K562 (cell line): Measurements from ENCODE around the gene CDC14B. TPM values are rescaled to one million over a fixed set of nuclear protein-coding genes. Genes with fewer than 3 reads are reported as not detected.
A peak's percentile ranks its signal among the peaks of the same experiment; 100 is the strongest.

ENCODE experiments used
- ATAC-seq: fragments of 200-7000 bp; cut with Tn5 transposase; 3 replicates; pipeline ENCODE4 v1.9.1; 2020; ENCODE audit warnings: moderate library complexity
- BruUV-seq: library from RNA; stranded (reverse); fragments of 400-500 nt; replicated peaks from 2 replicates; lab custom pipeline; 2021; lab: Mats Ljungman, UMichigan
- CTCF ChIA-PET: fragments of 300-600 bp; formaldehyde crosslinking; extraction: SDS; loops from one replicate; lab custom pipeline; 2021; ENCODE audit warnings: low intra/inter-chr PET ratio; lab: Yijun Ruan, JAX
- POLR2A ChIA-PET: fragments of 300-600, 350-650 bp; sonication (Branson Sonifier 250); formaldehyde crosslinking; extraction: SDS; loops from one replicate; lab custom pipeline; 2021; ENCODE audit warnings: antibody characterized with exemption, inconsistent platforms; lab: Yijun Ruan, JAX
- DNase-seq, 4 experiments: peaks; one replicate each; pipeline versions ENCODE4 v3.0.0 to v3.0.0-alpha.2; 2011 to 2018; ENCODE audit warnings: low spot score in 3 of 4, mixed read lengths in 3 of 4; ENCODE audit errors: extremely low read depth in 1 of 4
- FAIRE-seq: peaks from 2 replicates; lab custom pipeline; 2011; peaks lifted over from hg19 to GRCh38; lab: Jason Lieb, UNC
- H2AFZ ChIP-seq: 2 replicates; pipeline ENCODE4 v1.6.0; 2011; ENCODE audit warnings: low read depth, low read length, control low read depth, inconsistent platforms
- H3K27ac ChIP-seq: fragments of 200-600 bp; 3 replicates; pipeline ENCODE4 v1.8.0; 2011; ENCODE audit warnings: low read depth, mild to moderate bottlenecking, control low read depth, inconsistent platforms, low read length, moderate library complexity, mixed read lengths; ENCODE audit errors: extremely low read depth
- H3K27me3 ChIP-seq, 2 experiments: fragments of 300-600 bp in 1 of 2; 2 replicates in 1 of 2; 3 replicates in 1 of 2; pipeline versions ENCODE4 v1.6.0 to v1.8.0; 2011; ENCODE audit warnings: inconsistent platforms in 2 of 2, low read length in 2 of 2, mild to moderate bottlenecking in 1 of 2, mixed read lengths in 1 of 2, moderate library complexity in 1 of 2; ENCODE audit not compliant: control insufficient read depth in 2 of 2, insufficient read depth in 2 of 2
- H3K36me3 ChIP-seq: fragments of 300-600 bp; 3 replicates; pipeline ENCODE4 v1.8.0; 2011; ENCODE audit warnings: mild to moderate bottlenecking, low read length, inconsistent platforms; ENCODE audit not compliant: control insufficient read depth, insufficient read depth
- H3K4me1 ChIP-seq, 2 experiments: fragments of 200-600 bp in 1 of 2; replicated peaks in 1 of 2; 2 replicates in 1 of 2; 3 replicates in 1 of 2; pipeline versions ENCODE4 v1.5.1 to v1.8.0; 2011; ENCODE audit warnings: inconsistent platforms in 2 of 2, low read length in 2 of 2, mild to moderate bottlenecking in 1 of 2, mixed read lengths in 1 of 2, moderate library complexity in 1 of 2; ENCODE audit not compliant: control insufficient read depth in 2 of 2, insufficient read depth in 2 of 2
- H3K4me2 ChIP-seq: 2 replicates; pipeline ENCODE4 v1.6.1; 2011; ENCODE audit warnings: low read length, control low read depth, inconsistent platforms, mixed read lengths; ENCODE audit not compliant: insufficient read depth
- H3K4me3 ChIP-seq: fragments of 200-600 bp; sonication (generic), shearing (Covaris generic); 2 replicates; pipeline ENCODE4 v1.5.1; 2016; ENCODE audit warnings: control low read depth, inconsistent platforms
- H3K79me2 ChIP-seq: fragments of 200-600 bp; 3 replicates; pipeline ENCODE4 v1.8.0; 2011; ENCODE audit warnings: low read length, inconsistent platforms; ENCODE audit not compliant: control insufficient read depth, insufficient read depth
- H3K9ac ChIP-seq, 2 experiments: 2 replicates each; pipeline versions ENCODE4 v1.6.0 to v1.6.1; 2011; ENCODE audit warnings: low read depth in 2 of 2, low read length in 2 of 2, control low read depth in 1 of 2, inconsistent platforms in 1 of 2, mild to moderate bottlenecking in 1 of 2, mixed read lengths in 1 of 2; ENCODE audit not compliant: insufficient read depth in 1 of 2
- H3K9me1 ChIP-seq: one replicate; pipeline ENCODE4 v1.6.0; 2011; ENCODE audit warnings: inconsistent platforms, mild to moderate bottlenecking, low read length, moderate library complexity; ENCODE audit not compliant: control insufficient read depth, insufficient read depth
- H3K9me3 ChIP-seq: replicated peaks from 2 replicates; pipeline ENCODE4 v1.5.1; 2011; ENCODE audit warnings: low read depth, low read length, inconsistent platforms; ENCODE audit not compliant: control insufficient read depth, insufficient read depth
- H4K20me1 ChIP-seq: replicated peaks from 2 replicates; pipeline ENCODE4 v1.6.1; 2011; ENCODE audit warnings: low read length, inconsistent platforms, mixed read lengths; ENCODE audit not compliant: control insufficient read depth, insufficient read depth
- E2F8 ChIP-seq: fragments of 450-650 bp; IDR thresholded peaks from 2 replicates; pipeline ENCODE4 v1.7.1; 2018; ENCODE audit warnings: mild to moderate bottlenecking, low read depth; ENCODE audit not compliant: partially characterized antibody
- IRF9 ChIP-seq: fragments of 450-650 bp; IDR thresholded peaks from 2 replicates; pipeline ENCODE4 v1.6.1; 2016; ENCODE audit warnings: missing biosample characterization, missing genetic modification characterization
- WGBS: fragments of 100-300 bp; shearing (Covaris generic); methylation state at CpG from one replicate; pipeline ENCODE4 v1.1.6; 2016; ENCODE audit warnings: low coverage, mixed read lengths; ENCODE audit not compliant: insufficient coverage; ENCODE audit errors: missing lambda C conversion rate; 5-methylcytosine and 5-hydroxymethylcytosine counted together
- in situ Hi-C: fragments of 300-500 bp; cut with MboI; formaldehyde crosslinking; loops from 4 replicates; pipeline ENCODE4 v1.15.0; 2018; ENCODE audit warnings: inconsistent platforms, mixed read lengths
- intact Hi-C: fragments of 100-400 bp; cut with micrococcal nuclease; formaldehyde crosslinking; loops from 2 replicates; pipeline ENCODE4 v1.14.2; 2022
- polyA plus RNA-seq, 8 experiments: library from polyadenylated mRNA; depleted of rRNA in 4 of 8; stranded (reverse) in 5 of 8; unstranded in 3 of 8; fragments of >200 nt; fragmentation: Nextera tagmentation in 2 of 8; fragmentation: Illumina TruSeq in 1 of 8; extraction: Ambion mirVana in 2 of 8; extraction: Trizol in 1 of 8; gene quantifications; 2 replicates each; pipeline versions ENCODE4 v1.2.1 to v1.2.3, GENCODE V29; 2011 to 2014; ENCODE audit warnings: inconsistent platforms in 1 of 8, missing spikeins in 1 of 8
- total RNA-seq, 7 experiments: library from RNA; depleted of rRNA in 6 of 7; stranded (reverse); fragments of >200 nt in 6 of 7; fragmentation: Illumina TruSeq in 2 of 7; extraction: Trizol in 2 of 7; gene quantifications; 2 replicates each; pipeline versions ENCODE4 v1.2.1 to v1.2.3, GENCODE V29; 2011 to 2021; ENCODE audit warnings: low replicate concordance in 1 of 7
- TF ChIP-seq, protein P1 (sequence below): sonication (generic); formaldehyde crosslinking; IDR thresholded peaks from 2 replicates; pipeline ENCODE4 v1.8.1; 2023; ENCODE audit warnings: mild to moderate bottlenecking, missing genetic modification reagents

CDC14B gene
- total and polyA plus RNA-seq, 9 of the 15 experiments (the other 6 are each of a cell fraction or from before 2014, with no cell fraction given), result 1.4 to 6.0 (median 3.8) TPM

GRCh38 chr9:96496368-96497116, 123.1 kb downstream of the CDC14B start:
- ChIA-PET CTCF (no interaction called here), POLR2A (no interaction called here)
- no peaks in the 10 kb centered on the region for H3K9me1 ChIP-seq
- peaks cover 9 to 62% of the 10 kb centered on the region in 2 experiments; a peak in 4 of 5 replicates for H3K27me3 ChIP-seq
- in situ Hi-C loops, result no loop called here
- H3K4me1 ChIP-seq, result peaks cover 0 to 13% of the 10 kb centered on the region in 2 experiments; a peak in 1 of 5 replicates
- ATAC-seq, result no peak
- no peaks in the 10 kb centered on the region for H3K9me3 ChIP-seq
- no peak for DNase-seq
- H4K20me1 ChIP-seq, result peaks cover 4% of the 10 kb centered on the region; the same call in 1 of the 2 replicates
- FAIRE-seq, result no peak
- H3K4me3 ChIP-seq, result no peak overlapping the region
- no peak overlapping the region; a peak in 1 of 4 replicates for H3K9ac ChIP-seq
- H2AFZ ChIP-seq, result no peak overlapping the region
- no peak overlapping the region for H3K27ac ChIP-seq
- 51% methylated on average over 46 of the region's 55 CpGs for WGBS
- H3K4me2 ChIP-seq, result no peak overlapping the region
- H3K79me2 ChIP-seq, result no peaks in the 10 kb centered on the region
- intact Hi-C loops, result no loop called here
- no peaks in the 10 kb centered on the region for H3K36me3 ChIP-seq
- no TSS peak for BruUV-seq
- TF ChIP-seq, protein P1, sequence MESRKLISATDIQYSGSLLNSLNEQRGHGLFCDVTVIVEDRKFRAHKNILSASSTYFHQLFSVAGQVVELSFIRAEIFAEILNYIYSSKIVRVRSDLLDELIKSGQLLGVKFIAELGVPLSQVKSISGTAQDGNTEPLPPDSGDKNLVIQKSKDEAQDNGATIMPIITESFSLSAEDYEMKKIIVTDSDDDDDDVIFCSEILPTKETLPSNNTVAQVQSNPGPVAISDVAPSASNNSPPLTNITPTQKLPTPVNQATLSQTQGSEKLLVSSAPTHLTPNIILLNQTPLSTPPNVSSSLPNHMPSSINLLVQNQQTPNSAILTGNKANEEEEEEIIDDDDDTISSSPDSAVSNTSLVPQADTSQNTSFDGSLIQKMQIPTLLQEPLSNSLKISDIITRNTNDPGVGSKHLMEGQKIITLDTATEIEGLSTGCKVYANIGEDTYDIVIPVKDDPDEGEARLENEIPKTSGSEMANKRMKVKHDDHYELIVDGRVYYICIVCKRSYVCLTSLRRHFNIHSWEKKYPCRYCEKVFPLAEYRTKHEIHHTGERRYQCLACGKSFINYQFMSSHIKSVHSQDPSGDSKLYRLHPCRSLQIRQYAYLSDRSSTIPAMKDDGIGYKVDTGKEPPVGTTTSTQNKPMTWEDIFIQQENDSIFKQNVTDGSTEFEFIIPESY (CRISPR knock-in tag), result peak; percentile 69
- TF ChIP-seq IRF9 (no peak), E2F8 (no peak)
